ENCODE measurements around the gene SZT2. TPM values are rescaled to one million over a fixed set of nuclear protein-coding genes. Genes with fewer than 3 reads are reported as not detected.

Gene SZT2
- total and polyA plus RNA-seq, 2 of the 13 experiments (the other 11 are each of a cell fraction or from before 2014, with no cell fraction given): 8.0 to 8.8 TPM

GRCh38 chr1:43358746-43359693 is 30.7 kb upstream of the SZT2 start, which contains the start of gene CDC20 (continued):
- TF ChIP-seq, protein P1, sequence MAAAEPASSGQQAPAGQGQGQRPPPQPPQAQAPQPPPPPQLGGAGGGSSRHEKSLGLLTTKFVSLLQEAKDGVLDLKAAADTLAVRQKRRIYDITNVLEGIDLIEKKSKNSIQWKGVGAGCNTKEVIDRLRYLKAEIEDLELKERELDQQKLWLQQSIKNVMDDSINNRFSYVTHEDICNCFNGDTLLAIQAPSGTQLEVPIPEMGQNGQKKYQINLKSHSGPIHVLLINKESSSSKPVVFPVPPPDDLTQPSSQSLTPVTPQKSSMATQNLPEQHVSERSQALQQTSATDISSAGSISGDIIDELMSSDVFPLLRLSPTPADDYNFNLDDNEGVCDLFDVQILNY (CRISPR knock-in tag; conservative IDR thresholded peaks at IDR 0.05): peak; percentile 93
- TF ChIP-seq SNAPC2 (CRISPR knock-in tag; IDR thresholded peaks at IDR 0.05) (peak; percentile 92), NCOA5 (CRISPR knock-in tag; IDR thresholded peaks at IDR 0.05) (no peak), ZSCAN9 (CRISPR knock-in tag; IDR thresholded peaks at IDR 0.05; ENCODE audit: borderline replicate concordance) (peak; percentile 20; the same call in 1 of the 2 replicates), ZNF326 (CRISPR knock-in tag; IDR thresholded peaks at IDR 0.05; ENCODE audit: borderline replicate concordance) (no peak), ZNF124 (CRISPR knock-in tag; IDR thresholded peaks at IDR 0.05) (no peak), HOXA7 (CRISPR knock-in tag; IDR thresholded peaks at IDR 0.05) (0 out of 2 replicates have a peak, but pooled peaks have one; percentile 86), ZNF513 (CRISPR knock-in tag; conservative IDR thresholded peaks at IDR 0.05) (no peak), MTF1 (CRISPR knock-in tag; IDR thresholded peaks at IDR 0.05) (no peak), ZNF33A (CRISPR knock-in tag; IDR thresholded peaks at IDR 0.05; ENCODE audit: borderline replicate concordance) (no peak), XRCC5 (optimal IDR thresholded peaks at IDR 0.05; ENCODE audit: low read length) (no peak), CEBPB (IDR thresholded peaks at IDR 0.05; ENCODE audit: borderline replicate concordance, low read depth, low read length) (no peak), FOXM1 (CRISPR knock-in tag; IDR thresholded peaks at IDR 0.05) (peak; percentile 90), ZNF292 (CRISPR knock-in tag; IDR thresholded peaks at IDR 0.05; ENCODE audit: borderline replicate concordance, low read depth) (no peak), SNRNP70 (IDR thresholded peaks at IDR 0.05; ENCODE audit: low read depth, low read length) (no peak), TMF1 (CRISPR knock-in tag; IDR thresholded peaks at IDR 0.05; ENCODE audit: low read depth) (peak; percentile 93), RXRB (CRISPR knock-in tag; IDR thresholded peaks at IDR 0.05; ENCODE audit: borderline replicate concordance) (peak; percentile 10; the same call in 1 of the 2 replicates), SRSF4 (IDR thresholded peaks at IDR 0.05; ENCODE audit: low read depth, low read length, poor library complexity, severe bottlenecking) (no peak), ZNF484 (CRISPR knock-in tag; IDR thresholded peaks at IDR 0.05; ENCODE audit: borderline replicate concordance, low read depth) (no peak), ZBTB38 (CRISPR knock-in tag; IDR thresholded peaks at IDR 0.05) (no peak), KLF15 (CRISPR knock-in tag; IDR thresholded peaks at IDR 0.05; ENCODE audit: borderline replicate concordance) (no peak), ZBTB42 (CRISPR knock-in tag; IDR thresholded peaks at IDR 0.05) (no peak), BRD4 (CRISPR knock-in tag; IDR thresholded peaks at IDR 0.05) (no peak), ZNF101 (CRISPR knock-in tag; IDR thresholded peaks at IDR 0.05; ENCODE audit: borderline replicate concordance, low read depth) (no peak), ZNF205 (CRISPR knock-in tag; IDR thresholded peaks at IDR 0.05) (peak; percentile 22; the same call in 1 of the 2 replicates), NR3C1 (CRISPR knock-in tag; IDR thresholded peaks at IDR 0.05) (no peak)
- TF ChIP-seq, protein P2, sequence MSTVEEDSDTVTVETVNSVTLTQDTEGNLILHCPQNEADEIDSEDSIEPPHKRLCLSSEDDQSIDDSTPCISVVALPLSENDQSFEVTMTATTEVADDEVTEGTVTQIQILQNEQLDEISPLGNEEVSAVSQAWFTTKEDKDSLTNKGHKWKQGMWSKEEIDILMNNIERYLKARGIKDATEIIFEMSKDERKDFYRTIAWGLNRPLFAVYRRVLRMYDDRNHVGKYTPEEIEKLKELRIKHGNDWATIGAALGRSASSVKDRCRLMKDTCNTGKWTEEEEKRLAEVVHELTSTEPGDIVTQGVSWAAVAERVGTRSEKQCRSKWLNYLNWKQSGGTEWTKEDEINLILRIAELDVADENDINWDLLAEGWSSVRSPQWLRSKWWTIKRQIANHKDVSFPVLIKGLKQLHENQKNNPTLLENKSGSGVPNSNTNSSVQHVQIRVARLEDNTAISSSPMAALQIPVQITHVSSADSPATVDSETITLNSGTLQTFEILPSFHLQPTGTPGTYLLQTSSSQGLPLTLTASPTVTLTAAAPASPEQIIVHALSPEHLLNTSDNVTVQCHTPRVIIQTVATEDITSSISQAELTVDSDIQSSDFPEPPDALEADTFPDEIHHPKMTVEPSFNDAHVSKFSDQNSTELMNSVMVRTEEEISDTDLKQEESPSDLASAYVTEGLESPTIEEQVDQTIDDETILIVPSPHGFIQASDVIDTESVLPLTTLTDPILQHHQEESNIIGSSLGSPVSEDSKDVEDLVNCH (CRISPR knock-in tag; IDR thresholded peaks at IDR 0.05): no peak
